ENCODE measurements around the gene NTSR2. TPM values are rescaled to one million over a fixed set of nuclear protein-coding genes. Genes with fewer than 3 reads are reported as not detected.

NTSR2 gene
- total and polyA plus RNA-seq, 7 experiments from 2014 or later: not detected

DNA sequence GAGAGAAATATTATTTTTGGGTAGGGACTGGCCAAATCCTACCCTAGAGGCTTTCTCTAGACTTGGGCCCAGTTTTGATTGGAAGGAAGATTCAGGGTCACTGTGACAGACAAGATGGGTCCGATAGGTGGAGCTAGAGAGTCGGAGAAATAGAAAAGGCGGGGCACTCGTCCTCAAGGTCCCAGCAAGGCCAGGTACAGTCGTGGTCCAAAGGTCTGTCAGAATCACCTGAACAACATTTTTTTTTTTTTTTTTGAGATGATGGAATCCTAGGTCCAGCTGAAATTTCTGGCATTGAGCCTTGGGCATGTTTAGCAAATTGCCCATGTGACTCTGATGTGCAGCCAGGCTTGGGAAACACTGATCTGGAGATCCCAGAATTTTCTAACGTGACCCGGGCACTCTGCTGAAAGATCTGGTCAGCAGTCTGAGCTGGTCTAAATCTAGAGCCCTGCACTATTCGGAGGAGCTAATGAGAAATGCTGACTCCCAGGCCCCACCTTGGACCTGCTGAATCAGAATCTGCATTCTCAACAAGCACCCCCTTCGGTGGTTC lies 23.0 kb upstream of the NTSR2 start:
- POLR2A ChIA-PET: interaction anchor here (0.7 to 1.3 kb wide), 4 partner anchors 53 to 87 kb away, joined by 3 to 4 read pairs (median 4); partner anchors contain the start of gene LPIN1
- peaks cover 0 to 6% (median 0%) of the 10 kb centered on the region in 5 donors for H3K27me3 Mint-ChIP-seq

DNA sequence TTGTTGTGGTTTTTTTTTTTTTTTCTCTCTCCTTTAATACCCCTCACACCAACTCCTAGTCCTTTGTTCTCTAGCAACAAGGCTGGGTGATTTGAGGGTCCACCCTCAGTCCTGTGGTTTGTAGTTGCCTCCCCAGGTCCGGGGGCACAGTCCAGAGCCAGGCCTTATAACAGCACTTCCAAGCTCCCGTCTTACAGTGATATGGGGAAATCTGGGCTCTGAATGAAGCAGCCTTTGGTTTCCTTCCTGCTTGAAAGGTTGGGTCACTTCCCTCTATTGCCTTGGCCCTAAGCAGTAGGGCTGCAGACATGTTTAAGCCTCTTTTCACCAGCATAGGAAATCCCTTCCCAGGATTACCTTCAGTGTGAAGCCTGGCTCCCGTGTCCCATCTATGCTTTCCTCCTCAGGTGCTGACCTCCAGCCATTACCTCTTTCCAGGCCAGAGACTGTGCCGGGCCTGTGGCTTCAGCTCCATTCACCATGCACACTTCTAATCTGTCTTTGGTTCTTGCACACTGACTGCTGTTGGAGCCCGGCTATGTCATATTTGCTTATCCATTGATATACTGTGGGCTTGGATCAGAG lies 21.2 kb upstream of the NTSR2 start:
- Mint-ChIP-seq H3K4me1 (peaks cover 7 to 19% (median 13%) of the 10 kb centered on the region in 7 donors), H3K4me3 (no peak overlapping the region), H3K27ac (no peak overlapping the region), H3K27me3 (peaks cover 0 to 8% (median 0%) of the 10 kb centered on the region in 5 donors), H3K36me3 (no peaks in the 10 kb centered on the region), H3K9me3 (no peaks in the 10 kb centered on the region)
- no peak overlapping the region for H3K27ac ChIP-seq (ENCODE audit: low read depth, low read length)
- CTCF ChIA-PET: interaction anchor here (1.3 to 2.6 kb wide), 2 partner anchors 85 to 89 kb away, joined by 3 to 13 read pairs; no protein-coding TSS in a partner anchor
- H3K36me3 ChIP-seq (ENCODE audit: control insufficient read depth in 2 of 3, insufficient read depth in 3 of 3, low read length in 3 of 3): no peaks in the 10 kb centered on the region
- DNase-seq (no peak), ATAC-seq (no peak)
- H3K4me1 ChIP-seq (ENCODE audit: control insufficient read depth in 2 of 2, insufficient read depth in 2 of 2, low read length in 2 of 2): peaks cover 3 to 7% of the 10 kb centered on the region in 2 donors
- intact Hi-C loops (cut with micrococcal nuclease): loop anchor here in 1 of 2 donors (5.0 to 10.0 kb wide), 2 partner anchors 214 to 1024 kb away; partner anchors contain the start of gene TRIB2
- POLR2A ChIA-PET: no interaction called here
- no peak overlapping the region for H3K4me3 ChIP-seq (ENCODE audit: low read length)
- no peaks in the 10 kb centered on the region for H3K9me3 ChIP-seq (ENCODE audit: control insufficient read depth in 2 of 3, low read length in 3 of 3)
- H3K27me3 ChIP-seq (ENCODE audit: control insufficient read depth in 2 of 2, insufficient read depth in 2 of 2, low read length in 2 of 2): no peaks in the 10 kb centered on the region

More for the DNA sequence above, 23.0 kb upstream of the NTSR2 start:
- CTCF ChIA-PET: interaction anchor here (0.6 to 9.0 kb wide), 19 partner anchors 9 to 1314 kb away, joined by 3 to 110 read pairs (median 3); no protein-coding TSS in a partner anchor
- peak in 8 of 9 donors; percentile 30 to 64 (median 56) for DNase-seq
- Histone ChIP-seq H3K36me3 (ENCODE audit: control insufficient read depth in 2 of 3, insufficient read depth in 3 of 3, low read length in 3 of 3) (no peaks in the 10 kb centered on the region), H3K4me3 (ENCODE audit: low read length) (no peak overlapping the region), H3K27ac (ENCODE audit: low read depth, low read length) (no peak overlapping the region), H3K9me3 (ENCODE audit: control insufficient read depth in 2 of 3, low read length in 3 of 3) (no peaks in the 10 kb centered on the region), H3K4me1 (ENCODE audit: control insufficient read depth in 2 of 2, insufficient read depth in 2 of 2, low read length in 2 of 2) (peaks cover 2 to 6% of the 10 kb centered on the region in 2 donors), H3K27me3 (ENCODE audit: control insufficient read depth in 2 of 2, insufficient read depth in 2 of 2, low read length in 2 of 2) (no peaks in the 10 kb centered on the region)
- peak; percentile 75 for ATAC-seq
- H3K27ac Mint-ChIP-seq: peak overlapping the region in 1 of 9 donors; percentile 57
- intact Hi-C loops (cut with micrococcal nuclease): loop anchor here (1.0 to 10.0 kb wide), 8 partner anchors 51 to 1314 kb away; partner anchors contain the start of genes LPIN1 (in 1 of the 2) and TRIB2 (in 1 of the 2)
- peaks cover 7 to 16% (median 11%) of the 10 kb centered on the region in 7 donors for H3K4me1 Mint-ChIP-seq
- H3K36me3 Mint-ChIP-seq: no peaks in the 10 kb centered on the region
- no peak overlapping the region for H3K4me3 Mint-ChIP-seq
- no peaks in the 10 kb centered on the region for H3K9me3 Mint-ChIP-seq

DNA sequence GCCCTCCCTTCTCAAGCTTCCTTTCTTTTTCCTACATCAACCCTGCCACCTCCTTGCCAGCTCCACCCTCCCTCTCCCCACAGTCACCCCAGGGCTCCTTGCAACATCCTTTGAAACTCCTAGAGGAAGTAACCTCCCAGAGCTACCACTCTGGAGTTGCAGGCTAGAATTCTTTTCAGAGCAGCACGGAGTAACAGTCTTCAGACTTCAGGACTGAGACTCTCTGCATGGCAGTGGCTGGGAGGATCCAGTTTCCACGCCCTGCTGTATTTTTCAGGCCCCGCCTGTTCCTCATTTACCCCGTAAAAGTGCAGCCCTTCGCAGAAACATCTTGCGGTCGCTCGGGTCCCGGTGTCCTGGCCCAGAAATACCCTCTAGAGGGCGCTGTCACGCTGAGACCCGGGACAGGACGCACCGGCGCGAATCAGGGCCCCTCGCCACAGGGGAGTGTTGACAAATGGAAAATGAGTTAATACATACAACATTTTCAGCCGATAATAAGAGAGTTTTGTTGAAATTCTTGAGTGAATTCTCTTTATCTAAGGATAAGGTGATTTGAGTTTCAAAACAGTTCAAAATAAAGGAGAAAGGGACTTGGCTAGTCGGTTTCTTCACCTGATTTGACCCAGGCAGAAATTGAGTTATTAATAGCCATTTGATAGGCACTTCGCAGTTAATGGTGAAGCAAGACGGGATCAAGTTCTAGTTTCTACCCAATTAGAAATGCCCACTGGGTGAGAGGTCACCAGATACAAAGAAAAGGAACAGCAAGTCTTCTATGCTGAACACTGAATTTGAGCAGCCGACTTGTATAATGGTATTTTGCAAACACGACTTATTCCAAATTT lies 18.5 kb upstream of the NTSR2 start:
- ChIA-PET POLR2A (no interaction called here), CTCF (interaction anchor here (0.6 to 4.1 kb wide), 12 partner anchors 8 to 1319 kb away, joined by 3 to 20 read pairs (median 4); no protein-coding TSS in a partner anchor)
- peak overlapping the region; percentile 25 for H3K4me3 ChIP-seq (ENCODE audit: low read length)
- no peak overlapping the region for H3K27ac ChIP-seq (ENCODE audit: low read depth, low read length)
- ATAC-seq: peak; percentile 93
- DNase-seq: peak; percentile 62 to 82 (median 72)
- intact Hi-C loops (cut with micrococcal nuclease): loop anchor here (1.0 to 10.0 kb wide), 5 partner anchors 58 to 1318 kb away; partner anchors contain the start of genes E2F6 (in 1 of the 2) and LPIN1 (in 1 of the 2)
- H3K27me3 Mint-ChIP-seq: peaks cover 0 to 21% (median 5%) of the 10 kb centered on the region in 5 donors
- H3K4me1 ChIP-seq (ENCODE audit: control insufficient read depth in 2 of 2, insufficient read depth in 2 of 2, low read length in 2 of 2): peaks cover 3 to 7% of the 10 kb centered on the region in 2 donors
- H3K9me3 ChIP-seq (ENCODE audit: control insufficient read depth in 2 of 3, low read length in 3 of 3): no peaks in the 10 kb centered on the region
- H3K4me1 Mint-ChIP-seq: peaks cover 7 to 19% (median 13%) of the 10 kb centered on the region in 7 donors
- H3K36me3 Mint-ChIP-seq: peaks cover 0 to 5% (median 0%) of the 10 kb centered on the region in 5 donors
- H3K27ac Mint-ChIP-seq: peak overlapping the region in 2 of 9 donors; percentile 38 to 77
- peak overlapping the region; percentile 25 to 73 (median 54) for H3K4me3 Mint-ChIP-seq
- no peaks in the 10 kb centered on the region for H3K9me3 Mint-ChIP-seq
- H3K27me3 ChIP-seq (ENCODE audit: control insufficient read depth in 2 of 2, insufficient read depth in 2 of 2, low read length in 2 of 2): no peaks in the 10 kb centered on the region
- H3K36me3 ChIP-seq (ENCODE audit: control insufficient read depth in 2 of 3, insufficient read depth in 3 of 3, low read length in 3 of 3): no peaks in the 10 kb centered on the region

DNA sequence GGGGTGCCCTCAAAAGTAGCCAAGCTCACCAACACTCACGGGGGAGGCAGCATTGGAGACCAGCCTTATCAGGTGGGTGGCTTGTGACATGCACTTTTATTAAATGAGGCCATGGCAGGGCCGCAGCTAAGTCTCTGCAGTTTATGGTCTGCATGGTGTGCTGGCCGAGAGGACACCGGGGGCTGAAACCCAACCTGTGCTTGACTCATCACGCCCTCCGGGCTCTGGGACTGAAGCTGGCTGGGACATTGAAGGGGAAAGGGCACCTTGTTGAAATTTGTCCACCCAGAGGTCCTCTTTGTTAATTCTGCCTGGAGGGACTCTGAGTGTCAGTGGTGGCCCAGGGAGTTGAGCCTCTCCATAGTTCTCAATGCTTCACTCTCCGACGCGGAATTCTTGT lies 17.7 kb upstream of the NTSR2 start:
- H3K4me3 Mint-ChIP-seq: peak overlapping the region in 3 of 10 donors; percentile 55 to 72 (median 60)
- H3K9me3 Mint-ChIP-seq: no peaks in the 10 kb centered on the region
- no peak for ATAC-seq
- H3K27ac Mint-ChIP-seq: no peak overlapping the region
- H3K27ac ChIP-seq (ENCODE audit: low read depth, low read length): no peak overlapping the region
- H3K27me3 ChIP-seq (ENCODE audit: control insufficient read depth in 2 of 2, insufficient read depth in 2 of 2, low read length in 2 of 2): no peaks in the 10 kb centered on the region
- H3K4me3 ChIP-seq (ENCODE audit: low read length): no peak overlapping the region
- peaks cover 0 to 24% (median 5%) of the 10 kb centered on the region in 5 donors for H3K27me3 Mint-ChIP-seq
- peaks cover 3 to 7% of the 10 kb centered on the region in 2 donors for H3K4me1 ChIP-seq (ENCODE audit: control insufficient read depth in 2 of 2, insufficient read depth in 2 of 2, low read length in 2 of 2)
- no peaks in the 10 kb centered on the region for H3K36me3 ChIP-seq (ENCODE audit: control insufficient read depth in 2 of 3, insufficient read depth in 3 of 3, low read length in 3 of 3)
- ChIA-PET CTCF (interaction anchor here (0.6 to 4.1 kb wide), 9 partner anchors 9 to 1319 kb away, joined by 3 to 20 read pairs (median 4); no protein-coding TSS in a partner anchor), POLR2A (no interaction called here)
- intact Hi-C loops (cut with micrococcal nuclease): loop anchor here (1.0 to 10.0 kb wide), 5 partner anchors 59 to 1319 kb away; partner anchors contain the start of genes E2F6 (in 1 of the 2) and LPIN1 (in 1 of the 2)
- H3K9me3 ChIP-seq (ENCODE audit: control insufficient read depth in 2 of 3, low read length in 3 of 3): no peaks in the 10 kb centered on the region
- DNase-seq: no peak
- peaks cover 7 to 15% (median 13%) of the 10 kb centered on the region in 7 donors for H3K4me1 Mint-ChIP-seq
- H3K36me3 Mint-ChIP-seq: peaks cover 0 to 5% (median 0%) of the 10 kb centered on the region in 5 donors

DNA sequence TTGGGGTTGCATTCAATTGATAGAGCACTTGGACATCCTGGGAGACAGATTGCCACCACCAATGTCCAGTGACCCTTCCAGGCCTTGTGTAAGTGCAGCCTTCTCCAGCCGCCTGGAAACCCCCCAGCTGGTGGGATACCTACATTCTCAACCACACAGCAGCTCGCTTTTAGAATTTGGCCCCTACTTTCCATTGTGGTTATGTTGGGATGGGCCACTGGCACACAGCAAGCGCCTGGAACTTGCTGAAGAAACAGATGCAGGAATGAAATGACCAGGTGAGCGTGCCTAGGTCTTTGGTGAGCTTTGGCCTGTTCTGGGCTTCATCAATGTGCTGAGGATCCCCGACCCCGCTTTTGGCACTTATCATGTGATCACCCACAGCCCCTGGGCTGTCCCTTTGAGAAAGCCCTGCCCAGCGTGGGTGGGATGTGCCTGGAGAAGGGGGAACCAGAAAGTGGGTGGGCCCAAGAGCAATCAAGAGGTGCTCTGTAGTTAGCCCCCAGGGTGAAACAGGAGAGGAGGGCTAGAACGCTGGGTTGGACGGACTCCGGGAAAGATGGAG lies 16.0 kb upstream of the NTSR2 start:
- peaks cover 7 to 21% (median 14%) of the 10 kb centered on the region in 7 donors for H3K4me1 Mint-ChIP-seq
- H3K36me3 Mint-ChIP-seq: peaks cover 0 to 5% (median 0%) of the 10 kb centered on the region in 5 donors
- H3K9me3 Mint-ChIP-seq: no peaks in the 10 kb centered on the region
- no peak overlapping the region for H3K4me3 ChIP-seq (ENCODE audit: low read length)
- peak overlapping the region in 1 of 9 donors; percentile 41 for H3K27ac Mint-ChIP-seq
- no peaks in the 10 kb centered on the region for H3K36me3 ChIP-seq (ENCODE audit: control insufficient read depth in 2 of 3, insufficient read depth in 3 of 3, low read length in 3 of 3)
- H3K27me3 Mint-ChIP-seq: peaks cover 0 to 33% (median 5%) of the 10 kb centered on the region in 5 donors
- DNase-seq (no peak), ATAC-seq (no peak)
- H3K27ac ChIP-seq (ENCODE audit: low read depth, low read length): no peak overlapping the region
- H3K4me1 ChIP-seq (ENCODE audit: control insufficient read depth in 2 of 2, insufficient read depth in 2 of 2, low read length in 2 of 2): peaks cover 3 to 7% of the 10 kb centered on the region in 2 donors
- CTCF ChIA-PET: interaction anchor here (0.6 kb wide), 1 partner anchor 89 kb away, joined by 3 read pairs; no protein-coding TSS in a partner anchor
- H3K27me3 ChIP-seq (ENCODE audit: control insufficient read depth in 2 of 2, insufficient read depth in 2 of 2, low read length in 2 of 2): no peaks in the 10 kb centered on the region
- POLR2A ChIA-PET: no interaction called here
- no peaks in the 10 kb centered on the region for H3K9me3 ChIP-seq (ENCODE audit: control insufficient read depth in 2 of 3, low read length in 3 of 3)
- intact Hi-C loops (cut with micrococcal nuclease): loop anchor here in 1 of 2 donors (5.0 to 10.0 kb wide), 2 partner anchors 219 to 551 kb away; partner anchors contain the start of gene E2F6
- no peak overlapping the region for H3K4me3 Mint-ChIP-seq

All from naive thymus-derived CD4-positive, alpha-beta T cell (primary cell).